ENCODE results near the gene IGFL1. TPM values are rescaled to one million over a fixed set of nuclear protein-coding genes. Genes with fewer than 3 reads are reported as not detected.
"Not testable (repeated sequence)": the region's sequence is repeated elsewhere in the genome, so short reads cannot be mapped to it uniquely, and the experiment has no call there.

IGFL1 gene
- total RNA-seq, result not detected

DNA sequence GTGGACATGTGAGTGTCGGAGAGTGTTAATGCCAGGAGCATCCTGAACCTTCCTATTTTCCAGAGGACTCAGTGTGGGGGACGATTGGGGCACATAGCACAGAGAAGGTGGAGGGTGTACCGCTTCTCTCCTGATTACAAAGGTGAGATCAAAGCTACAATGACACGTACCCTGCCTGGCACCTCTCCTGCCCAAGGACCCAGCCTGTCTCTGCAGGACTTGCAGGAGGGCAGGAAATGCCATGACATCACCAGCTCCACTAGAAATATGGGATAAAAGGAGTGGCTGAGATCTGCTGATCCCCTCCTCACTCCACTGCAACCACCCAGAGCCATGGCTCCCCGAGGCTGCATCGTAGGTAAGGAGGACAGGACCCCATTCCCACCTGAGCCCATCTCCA is at the start of gene IGFL1:
TSS of gene IGFL1 (plus strand) at position 301 of the 400 bp plus-strand sequence. CDS start at position 334, 33 bp downstream.
- intact Hi-C loops (cut with DNase I), result no loop called here
- TF ChIP-seq POLR2A (IDR thresholded peaks at IDR 0.05), result no peak
- WGBS, 2 donors, result 48 to 53% methylated on average over 3 to 6 of the region's 6 CpGs
- ATAC-seq (no peak), DNase-seq (no peak)
- no peak within 1 kb of the TSS for H3K27ac ChIP-seq
- H3K9me3 ChIP-seq, result no peaks in the 10 kb centered on the region
- H3K36me3 ChIP-seq (replicated peaks in 1 of 2; ENCODE audit: insufficient read depth in 1 of 2, low read depth in 2 of 2), result no peaks in the 10 kb centered on the region
- H3K4me1 ChIP-seq, result no peaks in the 10 kb centered on the region
- no peaks in the 10 kb centered on the region for H3K27me3 ChIP-seq
- no peak within 1 kb of the TSS for H3K4me3 ChIP-seq

DNA sequence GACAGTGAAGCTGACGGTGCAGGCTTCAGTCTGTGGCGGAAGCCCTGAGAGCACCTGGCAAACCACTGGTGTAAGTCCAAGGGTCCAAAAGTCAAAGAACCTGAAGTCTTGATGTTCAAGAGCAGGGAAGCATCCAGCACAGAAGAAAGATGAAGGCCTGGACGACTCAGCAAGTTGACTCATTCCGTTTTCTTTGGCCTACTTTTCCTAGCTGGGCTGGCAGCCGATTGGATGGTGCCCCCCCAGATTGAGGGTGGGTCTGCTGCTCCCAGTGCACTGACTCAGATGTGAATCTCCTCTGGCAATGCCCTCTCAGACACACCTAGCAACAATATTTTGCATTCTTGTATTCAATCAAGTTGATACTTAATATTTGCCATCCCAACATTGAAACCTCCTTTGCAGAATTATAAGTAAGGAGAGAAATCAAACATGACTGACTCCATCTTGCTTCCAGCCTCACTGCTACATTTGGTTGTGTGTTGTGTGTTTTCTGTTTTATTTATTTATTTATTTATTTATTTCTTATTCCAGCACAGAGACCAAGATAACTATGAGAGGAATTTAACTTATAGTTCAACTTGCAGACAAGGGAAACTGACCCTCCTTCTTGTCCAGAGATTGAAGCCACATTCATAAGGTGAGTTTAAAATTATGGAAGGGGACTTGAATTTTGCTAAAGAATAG is 48.7 kb upstream of the IGFL1 start:
- TF ChIP-seq POLR2A (IDR thresholded peaks at IDR 0.05) (no peak), CTCF (IDR thresholded peaks at IDR 0.05) (no peak)
- Histone ChIP-seq H3K4me3 (no peak overlapping the region), H3K36me3 (replicated peaks in 1 of 2; ENCODE audit: insufficient read depth in 1 of 2, low read depth in 2 of 2) (no peaks in the 10 kb centered on the region), H3K27me3 (no peaks in the 10 kb centered on the region), H3K4me1 (no peaks in the 10 kb centered on the region), H3K9me3 (no peaks in the 10 kb centered on the region), H3K27ac (no peak overlapping the region)
- intact Hi-C loops (cut with DNase I), result no loop called here
- DNase-seq (no peak), ATAC-seq (no peak)
- 63 to 79% methylated on average over 5 of the region's 5 CpGs for WGBS, 2 donors

DNA sequence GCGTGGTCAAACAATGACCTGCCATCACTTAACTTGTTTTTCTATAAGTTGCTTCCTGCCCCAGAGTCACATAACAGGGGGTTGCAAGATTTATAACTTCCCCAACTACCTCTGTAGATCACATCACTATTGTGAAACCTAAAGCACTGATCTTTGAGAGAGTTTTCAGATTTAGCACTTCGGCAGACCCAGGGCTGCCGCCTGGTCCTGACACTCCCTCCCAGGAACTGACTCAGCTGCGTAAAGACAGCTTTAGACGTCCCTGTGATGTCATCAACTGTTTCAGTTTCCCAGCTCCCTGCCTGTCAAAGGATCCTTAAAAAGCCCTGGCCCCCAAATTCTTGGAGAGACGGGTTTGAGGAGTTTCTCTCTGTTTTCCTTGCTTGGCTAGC is 48.2 kb upstream of the IGFL1 start:
- intact Hi-C loops (cut with DNase I), result no loop called here
- H3K4me1 ChIP-seq, result peaks cover 4% of the 10 kb centered on the region
- WGBS, 2 donors, result 40 to 53% methylated on average over 6 of the region's 6 CpGs
- ATAC-seq, result no peak
- H3K9me3 ChIP-seq, result no peaks in the 10 kb centered on the region
- H3K27ac ChIP-seq, result no peak overlapping the region
- DNase-seq, result no peak
- no peaks in the 10 kb centered on the region for H3K36me3 ChIP-seq (replicated peaks in 1 of 2; ENCODE audit: insufficient read depth in 1 of 2, low read depth in 2 of 2)
- H3K4me3 ChIP-seq, result no peak overlapping the region
- no peaks in the 10 kb centered on the region for H3K27me3 ChIP-seq
- TF ChIP-seq CTCF (IDR thresholded peaks at IDR 0.05), result no peak
- TF ChIP-seq POLR2A (IDR thresholded peaks at IDR 0.05), result no peak

- Histone ChIP-seq H3K4me1 (peaks cover 4% of the 10 kb centered on the region), H3K36me3 (replicated peaks in 1 of 2; ENCODE audit: insufficient read depth in 1 of 2, low read depth in 2 of 2) (no peaks in the 10 kb centered on the region), H3K27ac (no peak overlapping the region), H3K4me3 (no peak overlapping the region), H3K27me3 (no peaks in the 10 kb centered on the region), H3K9me3 (no peaks in the 10 kb centered on the region)
- DNase-seq (no peak), ATAC-seq (no peak)
- WGBS, 2 donors, result 73% methylated on average over 8 of the region's 8 CpGs
- intact Hi-C loops (cut with DNase I), result no loop called here
- TF ChIP-seq POLR2A (IDR thresholded peaks at IDR 0.05) (no peak), CTCF (IDR thresholded peaks at IDR 0.05) (no peak)
Measured at GRCh38 chr19:46182476-46182875, 47.1 kb upstream of the IGFL1 start.

DNA sequence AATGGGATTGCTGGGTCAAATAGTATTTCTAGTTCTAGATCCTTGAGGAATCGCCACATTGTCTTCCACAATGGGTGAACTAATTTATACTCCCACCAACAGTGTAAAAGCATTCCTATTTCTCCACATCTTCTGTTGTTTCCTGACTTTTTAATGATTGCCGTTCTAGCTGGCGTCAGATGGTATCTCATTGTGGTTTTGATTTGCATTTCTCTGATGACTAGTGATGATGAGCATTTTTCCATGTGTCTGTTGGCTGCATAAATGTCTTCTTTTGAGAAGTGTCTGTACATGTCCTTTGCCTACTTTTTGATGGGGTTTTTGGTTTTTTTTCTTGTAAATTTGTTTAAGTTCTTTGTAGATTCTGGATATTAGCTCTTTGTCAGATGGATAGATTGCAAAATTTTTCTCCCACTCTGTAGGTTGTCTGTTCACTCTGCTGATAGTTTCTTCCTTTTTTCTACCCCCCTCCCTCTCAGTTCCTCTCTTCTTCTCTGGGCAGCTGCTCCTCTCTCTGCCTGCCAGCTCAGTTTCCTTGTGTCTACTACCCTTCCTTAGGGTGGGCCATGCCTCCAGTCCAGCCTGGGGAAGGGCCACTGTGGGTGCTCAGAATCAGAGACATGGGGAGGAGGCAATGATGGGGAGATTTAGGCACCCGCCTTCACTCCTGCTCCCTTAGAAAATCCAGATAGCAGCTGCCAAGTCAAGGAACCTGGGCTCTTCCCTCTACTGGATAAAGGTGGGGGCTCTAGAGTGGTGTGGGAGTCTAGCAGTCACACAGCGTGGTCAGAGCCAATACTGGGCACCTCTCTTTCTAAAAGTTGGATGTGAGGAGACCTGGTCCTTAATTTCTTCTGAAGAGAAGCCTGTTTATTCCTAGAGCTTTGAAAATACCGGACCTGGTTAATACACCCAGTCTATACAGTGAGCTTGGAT is 44.5 kb upstream of the IGFL1 start:
- H3K4me1 ChIP-seq; DNase-seq; H3K4me3 ChIP-seq; ATAC-seq; intact Hi-C loops (cut with DNase I); H3K27me3 ChIP-seq; H3K27ac ChIP-seq; H3K36me3 ChIP-seq (replicated peaks in 1 of 2; ENCODE audit: insufficient read depth in 1 of 2, low read depth in 2 of 2); H3K9me3 ChIP-seq: not testable (repeated sequence)
- WGBS, 2 donors, result 77 to 84% methylated on average over 6 of the region's 6 CpGs

Measured in body of pancreas (tissue), 4 donors.